Measurements from ENCODE around the gene MEG3.

MEG3 gene

GRCh38 chr14:100902295-100903133, 76.6 kb downstream of the MEG3 start:
- Histone ChIP-seq H3K4me3 (ENCODE audit: low read depth, low read length) (no peak overlapping the region), H3K9ac (no peak overlapping the region), H3K27me3 (ENCODE audit: control insufficient read depth, insufficient read depth, low read length) (no peaks in the 10 kb centered on the region), H3K27ac (no peak overlapping the region), H3K9me3 (ENCODE audit: control insufficient read depth, low read length) (no peaks in the 10 kb centered on the region), H3K4me2 (ENCODE audit: low read length) (no peak overlapping the region), H2AFZ (no peak overlapping the region), H3K4me1 (no peaks in the 10 kb centered on the region), H3K36me3 (ENCODE audit: control insufficient read depth, insufficient read depth, low read length) (no peaks in the 10 kb centered on the region), H3K79me2 (no peaks in the 10 kb centered on the region)
- no peak for TF ChIP-seq CTCF (IDR thresholded peaks at IDR 0.05)

- no peak overlapping the region for H3K4me3 ChIP-seq (ENCODE audit: low read depth, low read length)
- no peak for TF ChIP-seq CTCF (IDR thresholded peaks at IDR 0.05)
These were observed 77.2 kb downstream of the MEG3 start for GRCh38 chr14:100903134-100903468.

GRCh38 chr14:100903672-100904185, 77.8 kb downstream of the MEG3 start, which contains the start of gene RTL1:
RTL1 (minus strand) TSS chr14:100903722; CDS start chr14:100884788, 18,934 bp downstream.
- Histone ChIP-seq H3K4me1 (no peaks in the 10 kb centered on the region), H3K9ac (no peak within 1 kb of the TSS), H3K9me3 (ENCODE audit: control insufficient read depth, low read length) (no peaks in the 10 kb centered on the region), H3K4me2 (ENCODE audit: low read length) (no peak within 1 kb of the TSS), H2AFZ (no peak within 1 kb of the TSS), H3K27me3 (ENCODE audit: control insufficient read depth, insufficient read depth, low read length) (no peaks in the 10 kb centered on the region), H3K79me2 (no peaks in the 10 kb centered on the region), H3K27ac (no peak within 1 kb of the TSS), H3K4me3 (ENCODE audit: low read depth, low read length) (no peak within 1 kb of the TSS), H3K36me3 (ENCODE audit: control insufficient read depth, insufficient read depth, low read length) (no peaks in the 10 kb centered on the region)
- no peak for TF ChIP-seq CTCF (IDR thresholded peaks at IDR 0.05)

More at GRCh38 chr14:100903134-100903468, 77.2 kb downstream of the MEG3 start:
- H3K79me2 ChIP-seq, result no peaks in the 10 kb centered on the region
- no peaks in the 10 kb centered on the region for H3K27me3 ChIP-seq (ENCODE audit: control insufficient read depth, insufficient read depth, low read length)
- H3K4me2 ChIP-seq (ENCODE audit: low read length), result no peak overlapping the region
- H2AFZ ChIP-seq, result no peak overlapping the region
- no peaks in the 10 kb centered on the region for H3K9me3 ChIP-seq (ENCODE audit: control insufficient read depth, low read length)
- no peaks in the 10 kb centered on the region for H3K36me3 ChIP-seq (ENCODE audit: control insufficient read depth, insufficient read depth, low read length)
- no peak overlapping the region for H3K9ac ChIP-seq
- H3K4me1 ChIP-seq, result no peaks in the 10 kb centered on the region
- no peak overlapping the region for H3K27ac ChIP-seq

- no peaks in the 10 kb centered on the region for H3K9me3 ChIP-seq (ENCODE audit: control insufficient read depth, low read length)
- no peak overlapping the region for H3K27ac ChIP-seq
- no peak overlapping the region for H3K4me2 ChIP-seq (ENCODE audit: low read length)
- H3K9ac ChIP-seq, result no peak overlapping the region
- no peaks in the 10 kb centered on the region for H3K79me2 ChIP-seq
- H3K27me3 ChIP-seq (ENCODE audit: control insufficient read depth, insufficient read depth, low read length), result no peaks in the 10 kb centered on the region
- H3K4me1 ChIP-seq, result no peaks in the 10 kb centered on the region
- TF ChIP-seq CTCF (IDR thresholded peaks at IDR 0.05), result no peak
- no peak overlapping the region for H2AFZ ChIP-seq
- no peak overlapping the region for H3K4me3 ChIP-seq (ENCODE audit: low read depth, low read length)
- H3K36me3 ChIP-seq (ENCODE audit: control insufficient read depth, insufficient read depth, low read length), result no peaks in the 10 kb centered on the region
These were observed 78.6 kb downstream of the MEG3 start for GRCh38 chr14:100904307-100905087.
